CD14-positive monocyte (primary cell): ENCODE measurements around the gene POLK. TPM values are rescaled to one million over a fixed set of nuclear protein-coding genes. Genes with fewer than 3 reads are reported as not detected.
"Not testable (repeated sequence)": the region's sequence is repeated elsewhere in the genome, so short reads cannot be mapped to it uniquely, and the experiment has no call there.

Experiments used
- DNase-seq, 3 donors: peaks; one replicate each; pipeline ENCODE4 v3.0.0-alpha.2; 2011 to 2022
- H2AFZ ChIP-seq: 2 replicates; pipeline ENCODE4 v1.6.0; 2012; ENCODE audit warnings: mild to moderate bottlenecking, low read depth, low read length, inconsistent platforms; ENCODE audit not compliant: insufficient read depth, poor library complexity, severe bottlenecking
- H3K27ac ChIP-seq, 2 donors: 1 replicate in 1 of 2; 2 replicates in 1 of 2; pipeline ENCODE4 v1.5.1; 2012 to 2013; ENCODE audit warnings: low read length in 2 of 2, control low read depth in 1 of 2, inconsistent platforms in 1 of 2, low read depth in 1 of 2, mild to moderate bottlenecking in 1 of 2
- H3K27me3 ChIP-seq, 2 donors: one replicate each; pipeline versions ENCODE4 v1.6.0 to v1.6.1; 2011 to 2013; ENCODE audit warnings: low read length in 2 of 2; ENCODE audit not compliant: control insufficient read depth in 2 of 2, insufficient read depth in 2 of 2
- H3K36me3 ChIP-seq, 2 donors: replicated peaks in 1 of 2; 1 replicate in 1 of 2; 2 replicates in 1 of 2; pipeline versions ENCODE4 v1.5.1 to v1.6.1; 2012 to 2013; ENCODE audit warnings: low read length in 2 of 2, control low read depth in 1 of 2, inconsistent platforms in 1 of 2, mild to moderate bottlenecking in 1 of 2; ENCODE audit not compliant: insufficient read depth in 2 of 2, control insufficient read depth in 1 of 2
- H3K4me1 ChIP-seq, 2 donors: 1 replicate in 1 of 2; 2 replicates in 1 of 2; pipeline versions ENCODE4 v1.5.1 to v1.6.1; 2012 to 2013; ENCODE audit warnings: low read length in 2 of 2, control low read depth in 1 of 2, inconsistent platforms in 1 of 2, mild to moderate bottlenecking in 1 of 2, moderate library complexity in 1 of 2; ENCODE audit not compliant: insufficient read depth in 2 of 2, control insufficient read depth in 1 of 2
- H3K4me2 ChIP-seq: replicated peaks from 2 replicates; pipeline ENCODE3; 2012; ENCODE audit warnings: low read length, moderate library complexity, mild to moderate bottlenecking; ENCODE audit not compliant: poor library complexity, severe bottlenecking; ENCODE audit errors: extremely low read depth
- H3K4me3 ChIP-seq, 3 experiments: fragments of 200-600 bp in 1 of 3; sonication (generic) in 1 of 3; replicated peaks in 1 of 3; 1 replicate in 2 of 3; 2 replicates in 1 of 3; pipeline ENCODE4 v1.5.1; 2011 to 2013; ENCODE audit warnings: low read length in 3 of 3, mild to moderate bottlenecking in 3 of 3, control low read depth in 2 of 3, low read depth in 2 of 3, inconsistent platforms in 1 of 3, moderate library complexity in 1 of 3
- H3K79me2 ChIP-seq: 2 replicates; pipeline ENCODE4 v1.6.0; 2012; ENCODE audit warnings: mild to moderate bottlenecking, control low read depth, inconsistent platforms, low read length, moderate library complexity; ENCODE audit not compliant: insufficient read depth
- H3K9ac ChIP-seq: 2 replicates; pipeline ENCODE4 v1.6.0; 2017; ENCODE audit warnings: low read length, mild to moderate bottlenecking; ENCODE audit not compliant: insufficient read depth, poor library complexity, severe bottlenecking
- H3K9me3 ChIP-seq, 2 donors: replicated peaks in 1 of 2; 1 replicate in 1 of 2; 2 replicates in 1 of 2; pipeline versions ENCODE4 v1.5.1 to v1.6.1; 2012 to 2013; ENCODE audit warnings: low read length in 2 of 2, control low read depth in 1 of 2; ENCODE audit not compliant: control insufficient read depth in 1 of 2, insufficient read depth in 1 of 2
- H4K20me1 ChIP-seq: 2 replicates; pipeline ENCODE4 v1.6.0; 2012; ENCODE audit warnings: mild to moderate bottlenecking, low read length, control low read depth, moderate library complexity; ENCODE audit not compliant: insufficient read depth
- H3K27ac Mint-ChIP-seq, 7 donors: one replicate each; pipeline ENCODE4 v1.8.0; 2020; ENCODE audit warnings: mild to moderate bottlenecking in 7 of 7, mixed read lengths in 7 of 7, moderate library complexity in 6 of 7, inconsistent platforms in 2 of 7
- H3K27me3 Mint-ChIP-seq, 3 donors: one replicate each; pipeline ENCODE4 v1.8.0; 2021 to 2022; ENCODE audit warnings: low read depth in 3 of 3, mild to moderate bottlenecking in 3 of 3, mixed read lengths in 3 of 3, moderate library complexity in 3 of 3, inconsistent platforms in 1 of 3
- H3K36me3 Mint-ChIP-seq, 2 donors: one replicate each; pipeline ENCODE4 v1.8.0; 2020; ENCODE audit warnings: mixed read lengths in 2 of 2, inconsistent platforms in 1 of 2, mild to moderate bottlenecking in 1 of 2
- H3K4me1 Mint-ChIP-seq: one replicate; pipeline ENCODE4 v1.8.0; 2020; ENCODE audit warnings: mild to moderate bottlenecking, mixed read lengths
- H3K4me3 Mint-ChIP-seq, 2 donors: one replicate each; pipeline ENCODE4 v1.8.0; 2020; ENCODE audit warnings: mild to moderate bottlenecking in 2 of 2, mixed read lengths in 2 of 2, moderate library complexity in 1 of 2
- H3K9me3 Mint-ChIP-seq, 7 donors: one replicate each; pipeline ENCODE4 v1.8.0; 2020 to 2022; ENCODE audit warnings: mixed read lengths in 7 of 7, mild to moderate bottlenecking in 6 of 7, moderate library complexity in 6 of 7, inconsistent platforms in 2 of 7
- CTCF ChIP-seq: fragments of 200-600 bp; IDR thresholded peaks from one replicate; pipeline ENCODE4 v1.8.0; 2022; ENCODE audit warnings: antibody characterized with exemption, mild to moderate bottlenecking
- WGBS: methylation state at CpG from one replicate; pipeline ENCODE4 v1.1.5; 2013; ENCODE audit warnings: missing lambda C conversion rate; ENCODE audit not compliant: insufficient coverage; 5-methylcytosine and 5-hydroxymethylcytosine counted together
- intact Hi-C, 2 donors: fragments of 100-400 bp; cut with micrococcal nuclease; formaldehyde crosslinking; loops; one replicate each; pipeline versions ENCODE4 v1.15.0 to v1.15.1; 2023
- polyA plus RNA-seq, 3 donors: library from polyadenylated mRNA; depleted of rRNA in 1 of 3; unstranded in 2 of 3; stranded (reverse) in 1 of 3; fragments of 300-500 nt in 2 of 3; fragments of >200 nt in 1 of 3; fragmentation: Illumina TruSeq in 2 of 3; gene quantifications; 1 replicate in 2 of 3; 2 replicates in 1 of 3; pipeline ENCODE4 v1.2.3, GENCODE V29; 2012 to 2021

POLK gene
- polyA plus RNA-seq, 3 donors: 18.1 to 27.2 (median 22.3) TPM

GRCh38 chr5:75498208-75498777, 13.4 kb upstream of the POLK start:
- DNase-seq: no peak
- peaks cover 93% of the 10 kb centered on the region for H3K79me2 ChIP-seq

GRCh38 chr5:75498875-75499274, 12.8 kb upstream of the POLK start:
- H2AFZ ChIP-seq, H3K27me3 ChIP-seq, H3K9ac ChIP-seq, H3K27me3 Mint-ChIP-seq, H3K9me3 Mint-ChIP-seq, H3K27ac Mint-ChIP-seq, DNase-seq, H3K4me3 ChIP-seq, H3K4me2 ChIP-seq, H3K27ac ChIP-seq, H3K4me1 Mint-ChIP-seq, H3K9me3 ChIP-seq, H3K4me1 ChIP-seq: not testable (repeated sequence)
- WGBS: 100% methylated on average over 1 of the region's 1 CpG
- Histone ChIP-seq H4K20me1 (peaks cover 97% of the 10 kb centered on the region), H3K79me2 (peaks cover 93% of the 10 kb centered on the region), H3K36me3 (peaks cover 29 to 69% of the 10 kb centered on the region in 2 donors)
- intact Hi-C loops: loop anchor here (5.0 to 10.0 kb wide), 2 partner anchors 42 to 166 kb away; no protein-coding TSS in a partner anchor
- Mint-ChIP-seq H3K4me3 (peak overlapping the region in 1 of 2 donors; percentile 45), H3K36me3 (peaks cover 52 to 65% of the 10 kb centered on the region in 2 donors)

More at GRCh38 chr5:75498208-75498777, 13.4 kb upstream of the POLK start:
- H3K4me3 ChIP-seq: no peak overlapping the region
- Mint-ChIP-seq H3K27me3 (no peaks in the 10 kb centered on the region), H3K27ac (no peak overlapping the region), H3K4me1 (no peaks in the 10 kb centered on the region), H3K9me3 (peaks cover 0 to 8% (median 0%) of the 10 kb centered on the region in 7 donors), H3K36me3 (peaks cover 48 to 65% of the 10 kb centered on the region in 2 donors), H3K4me3 (no peak overlapping the region)
- H3K27me3 ChIP-seq: no peaks in the 10 kb centered on the region
- H2AFZ ChIP-seq: no peak overlapping the region
- no peak overlapping the region for H3K9ac ChIP-seq
- peaks cover 25 to 70% of the 10 kb centered on the region in 2 donors for H3K36me3 ChIP-seq
- no peak for TF ChIP-seq CTCF
- intact Hi-C loops: loop anchor here (5.0 to 10.0 kb wide), 2 partner anchors 41 to 167 kb away; no protein-coding TSS in a partner anchor
- 98% methylated on average over 3 of the region's 7 CpGs for WGBS
- no peak overlapping the region for H3K27ac ChIP-seq
- H3K4me2 ChIP-seq: no peak overlapping the region
- peaks cover 0 to 4% of the 10 kb centered on the region in 2 donors for H3K4me1 ChIP-seq
- H3K9me3 ChIP-seq: peaks cover 0 to 3% of the 10 kb centered on the region in 2 donors
- H4K20me1 ChIP-seq: peaks cover 99% of the 10 kb centered on the region

- H3K79me2 ChIP-seq: peaks cover 97% of the 10 kb centered on the region
- H2AFZ ChIP-seq: not testable (repeated sequence)
Observed at GRCh38 chr5:75505112-75505511, 6.6 kb upstream of the POLK start.

More at GRCh38 chr5:75505112-75505511, 6.6 kb upstream of the POLK start:
- H3K4me3 Mint-ChIP-seq, H3K27me3 ChIP-seq, H3K27ac Mint-ChIP-seq, H3K9me3 Mint-ChIP-seq, H3K4me3 ChIP-seq, H3K27me3 Mint-ChIP-seq, H3K27ac ChIP-seq, H3K9ac ChIP-seq, DNase-seq, intact Hi-C loops, H3K9me3 ChIP-seq, H3K4me2 ChIP-seq: not testable (repeated sequence)
- peaks cover 27% of the 10 kb centered on the region for H3K4me1 Mint-ChIP-seq
- Histone ChIP-seq H4K20me1 (peaks cover 88% of the 10 kb centered on the region), H3K4me1 (peaks cover 11 to 35% of the 10 kb centered on the region in 2 donors), H3K36me3 (peaks cover 26 to 36% of the 10 kb centered on the region in 2 donors)
- peaks cover 34 to 36% of the 10 kb centered on the region in 2 donors for H3K36me3 Mint-ChIP-seq
- 97% methylated on average over 4 of the region's 5 CpGs for WGBS
